Left lung (tissue), 10 donors: ENCODE data around the gene APEX1. TPM values are rescaled to one million over a fixed set of nuclear protein-coding genes. Genes with fewer than 3 reads are reported as not detected.

Experiments
- ATAC-seq: fragments of 200-7000 bp; cut with Tn5 transposase; one replicate; pipeline ENCODE4 v1.9.1; 2020; ENCODE audit warnings: moderate library complexity
- DNase-seq, 4 donors: peaks; one replicate each; pipeline ENCODE4 v3.0.0-alpha.2; 2013 to 2020
- H3K27ac ChIP-seq, 2 donors: fragments of 200-600 bp; sonication (generic) in 1 of 2; one replicate each; pipeline versions ENCODE4 v1.5.0 to v1.8.0; 2020 to 2021
- H3K27me3 ChIP-seq, 2 donors: fragments of 200-600 bp; sonication (generic) in 1 of 2; one replicate each; pipeline versions ENCODE4 v1.5.0 to v1.8.0; 2020 to 2021
- H3K36me3 ChIP-seq, 2 donors: fragments of 200-600 bp; sonication (generic) in 1 of 2; one replicate each; pipeline versions ENCODE4 v1.5.0 to v1.8.0; 2020 to 2021
- H3K4me1 ChIP-seq, 2 donors: fragments of 200-600 bp; one replicate each; pipeline ENCODE4 v1.8.0; 2021
- H3K4me3 ChIP-seq, 2 donors: fragments of 200-600 bp; sonication (generic) in 1 of 2; one replicate each; pipeline versions ENCODE4 v1.5.0 to v1.8.0; 2020 to 2021; ENCODE audit warnings: mild to moderate bottlenecking in 1 of 2
- H3K9me3 ChIP-seq, 2 donors: fragments of 200-600 bp; sonication (generic) in 1 of 2; one replicate each; pipeline versions ENCODE4 v1.5.0 to v1.8.0; 2020 to 2021
- intact Hi-C, 2 donors: fragments of 100-400 bp; cut with DNase I; formaldehyde crosslinking; loops; one replicate each; pipeline versions ENCODE4 v1.11.2 to v1.14.2; 2022
- polyA plus RNA-seq, 6 donors: library from polyadenylated mRNA; unstranded; fragments of 120-200 nt; gene quantifications; one replicate each; pipeline ENCODE4 v1.2.1, GENCODE V29; 2013; ENCODE audit not compliant: insufficient read length in 6 of 6
- total RNA-seq, 2 donors: library from RNA; stranded (reverse); fragmentation: NEBNext Ultra II Directional; extraction: Animal tissue kit (Norgen Biotek cat#: 25700); gene quantifications; one replicate each; pipeline ENCODE4 v1.2.1, GENCODE V29; 2021
- TF ChIP-seq, protein P1 (sequence below), 2 donors: fragments of 200-600 bp; sonication (generic) in 1 of 2; IDR thresholded peaks; one replicate each; pipeline versions ENCODE4 v1.5.0 to v1.8.0; 2021; ENCODE audit warnings: antibody characterized with exemption in 2 of 2
- donor health status: DM: no; HTN: yes; CAD: no.
- donor health status: DM: no; HTN: no; CAD: no.

Gene APEX1
- total and polyA plus RNA-seq, 8 donors, result 115 to 342 (median 314) TPM

- Histone ChIP-seq H3K9me3 (no peaks in the 10 kb centered on the region), H3K4me1 (peaks cover 29 to 62% of the 10 kb centered on the region in 2 donors), H3K4me3 (peak overlapping the region in 1 of 2 donors; percentile 93), H3K36me3 (peaks cover 0 to 41% of the 10 kb centered on the region in 2 donors), H3K27me3 (no peaks in the 10 kb centered on the region), H3K27ac (peak overlapping the region in 1 of 2 donors; percentile 39)
- TF ChIP-seq, protein P1, sequence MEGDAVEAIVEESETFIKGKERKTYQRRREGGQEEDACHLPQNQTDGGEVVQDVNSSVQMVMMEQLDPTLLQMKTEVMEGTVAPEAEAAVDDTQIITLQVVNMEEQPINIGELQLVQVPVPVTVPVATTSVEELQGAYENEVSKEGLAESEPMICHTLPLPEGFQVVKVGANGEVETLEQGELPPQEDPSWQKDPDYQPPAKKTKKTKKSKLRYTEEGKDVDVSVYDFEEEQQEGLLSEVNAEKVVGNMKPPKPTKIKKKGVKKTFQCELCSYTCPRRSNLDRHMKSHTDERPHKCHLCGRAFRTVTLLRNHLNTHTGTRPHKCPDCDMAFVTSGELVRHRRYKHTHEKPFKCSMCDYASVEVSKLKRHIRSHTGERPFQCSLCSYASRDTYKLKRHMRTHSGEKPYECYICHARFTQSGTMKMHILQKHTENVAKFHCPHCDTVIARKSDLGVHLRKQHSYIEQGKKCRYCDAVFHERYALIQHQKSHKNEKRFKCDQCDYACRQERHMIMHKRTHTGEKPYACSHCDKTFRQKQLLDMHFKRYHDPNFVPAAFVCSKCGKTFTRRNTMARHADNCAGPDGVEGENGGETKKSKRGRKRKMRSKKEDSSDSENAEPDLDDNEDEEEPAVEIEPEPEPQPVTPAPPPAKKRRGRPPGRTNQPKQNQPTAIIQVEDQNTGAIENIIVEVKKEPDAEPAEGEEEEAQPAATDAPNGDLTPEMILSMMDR (IDR thresholded peaks at IDR 0.05), result no peak
- DNase-seq (no peak), ATAC-seq (no peak)
- intact Hi-C loops, result no loop called here
These were observed 1.9 kb downstream of the APEX1 start for GRCh38 chr14:20456971-20457370.

- TF ChIP-seq, protein P1 (IDR thresholded peaks at IDR 0.05), result no peak
- peaks cover 29 to 66% of the 10 kb centered on the region in 2 donors for H3K4me1 ChIP-seq
- H3K27me3 ChIP-seq, result no peaks in the 10 kb centered on the region
- peaks cover 0 to 34% of the 10 kb centered on the region in 2 donors for H3K36me3 ChIP-seq
- no peaks in the 10 kb centered on the region for H3K9me3 ChIP-seq
- intact Hi-C loops, result no loop called here
- H3K4me3 ChIP-seq, result no peak overlapping the region
- H3K27ac ChIP-seq, result peak overlapping the region in 1 of 2 donors; percentile 39
- no peak for DNase-seq
- no peak for ATAC-seq
These were observed 3.2 kb downstream of the APEX1 start for GRCh38 chr14:20458031-20458789.

- H3K4me3 ChIP-seq, result peak overlapping the region; percentile 85 to 88
- peaks cover 0 to 34% of the 10 kb centered on the region in 2 donors for H3K36me3 ChIP-seq
- no peaks in the 10 kb centered on the region for H3K27me3 ChIP-seq
- DNase-seq (peak in 2 of 4 donors; percentile 44 to 61), ATAC-seq (peak; percentile 41)
- H3K9me3 ChIP-seq, result no peaks in the 10 kb centered on the region
- TF ChIP-seq, protein P1 (IDR thresholded peaks at IDR 0.05), result no peak
- H3K4me1 ChIP-seq, result peaks cover 25 to 53% of the 10 kb centered on the region in 2 donors
- intact Hi-C loops, result no loop called here
- peak overlapping the region; percentile 88 to 89 for H3K27ac ChIP-seq
These were observed 5.6 kb downstream of the APEX1 start for GRCh38 chr14:20460458-20461224.

- peak within 1 kb of the TSS; percentile 85 to 88 for H3K4me3 ChIP-seq
- peak within 1 kb of the TSS; percentile 88 to 89 for H3K27ac ChIP-seq
- H3K4me1 ChIP-seq, result peaks cover 19 to 45% of the 10 kb centered on the region in 2 donors
- ATAC-seq (peak; percentile 96), DNase-seq (peak; percentile 98 to 100 (median 99))
- H3K9me3 ChIP-seq, result no peaks in the 10 kb centered on the region
- TF ChIP-seq, protein P1 (IDR thresholded peaks at IDR 0.05), result no peak
- intact Hi-C loops, result no loop called here
- peaks cover 0 to 32% of the 10 kb centered on the region in 2 donors for H3K36me3 ChIP-seq
- no peaks in the 10 kb centered on the region for H3K27me3 ChIP-seq
These were observed 6.5 kb downstream of the APEX1 start, which contains the start of gene PIP4P1 for GRCh38 chr14:20461225-20462141. TSS of gene PIP4P1 (minus strand) at chr14:20461434. CDS start at chr14:20461325, 109 bp downstream.
